Measurements from ENCODE around the gene RSRC1.
"Not testable (repeated sequence)": the region's sequence is repeated elsewhere in the genome, so short reads cannot be mapped to it uniquely, and the experiment has no call there.

Gene RSRC1

GRCh38 chr3:158221426-158221825, 111.5 kb downstream of the RSRC1 start:
- no peak for DNase-seq (ENCODE audit: low read depth in 3 of 3)

GRCh38 chr3:158226429-158226828, 116.5 kb downstream of the RSRC1 start:
- DNase-seq (ENCODE audit: low read depth in 3 of 3): no peak

GRCh38 chr3:158228942-158229341, 119.1 kb downstream of the RSRC1 start:
- DNase-seq (ENCODE audit: low read depth in 3 of 3): not testable (repeated sequence)

- no peak for DNase-seq (ENCODE audit: low read depth in 3 of 3)
Measured at GRCh38 chr3:158233791-158234190, 123.9 kb downstream of the RSRC1 start.

- DNase-seq (ENCODE audit: low read depth in 3 of 3): no peak
Measured at GRCh38 chr3:158244274-158244673, 134.4 kb downstream of the RSRC1 start.

GRCh38 chr3:158247288-158247687, 137.4 kb downstream of the RSRC1 start:
- DNase-seq (ENCODE audit: low read depth in 3 of 3): no peak

- no peak for DNase-seq (ENCODE audit: low read depth in 3 of 3)
Measured at GRCh38 chr3:158248261-158248660, 138.4 kb downstream of the RSRC1 start.

GRCh38 chr3:158249183-158249582, 139.3 kb downstream of the RSRC1 start:
- no peak for DNase-seq (ENCODE audit: low read depth in 3 of 3)

- DNase-seq (ENCODE audit: low read depth in 3 of 3): no peak
Measured at GRCh38 chr3:158258619-158259018, 148.7 kb downstream of the RSRC1 start.

- no peak for DNase-seq (ENCODE audit: low read depth in 3 of 3)
Measured at GRCh38 chr3:158260392-158260791, 150.5 kb downstream of the RSRC1 start.

- no peak for DNase-seq (ENCODE audit: low read depth in 3 of 3)
Measured at GRCh38 chr3:158261371-158261991, 151.6 kb downstream of the RSRC1 start.

GRCh38 chr3:158264894-158265293, 155.0 kb downstream of the RSRC1 start:
- DNase-seq (ENCODE audit: low read depth in 3 of 3): no peak

- no peak for DNase-seq (ENCODE audit: low read depth in 3 of 3)
Measured at GRCh38 chr3:158267015-158267414, 157.1 kb downstream of the RSRC1 start.

GRCh38 chr3:158269942-158270341, 160.1 kb downstream of the RSRC1 start:
- no peak for DNase-seq (ENCODE audit: low read depth in 3 of 3)

- DNase-seq (ENCODE audit: low read depth in 3 of 3): no peak
Measured at GRCh38 chr3:158272081-158272480, 162.2 kb downstream of the RSRC1 start.

- no peak for DNase-seq (ENCODE audit: low read depth in 3 of 3)
Measured at GRCh38 chr3:158273656-158274055, 163.8 kb downstream of the RSRC1 start.

GRCh38 chr3:158278187-158278586, 168.3 kb downstream of the RSRC1 start:
- no peak for DNase-seq (ENCODE audit: low read depth in 3 of 3)

GRCh38 chr3:158279609-158280008, 169.7 kb downstream of the RSRC1 start:
- DNase-seq (ENCODE audit: low read depth in 3 of 3): no peak

GRCh38 chr3:158295771-158296170, 185.9 kb downstream of the RSRC1 start:
- no peak for DNase-seq (ENCODE audit: low read depth in 3 of 3)

GRCh38 chr3:158297940-158298339, 188.1 kb downstream of the RSRC1 start:
- DNase-seq (ENCODE audit: low read depth in 3 of 3): no peak

- no peak for DNase-seq (ENCODE audit: low read depth in 3 of 3)
Measured at GRCh38 chr3:158308236-158308928, 198.5 kb downstream of the RSRC1 start.

GRCh38 chr3:158312560-158313141, 202.8 kb downstream of the RSRC1 start:
- DNase-seq (ENCODE audit: low read depth in 3 of 3): no peak

GRCh38 chr3:158313338-158313927, 203.5 kb downstream of the RSRC1 start:
- DNase-seq (ENCODE audit: low read depth in 3 of 3): no peak
